HG03442 (cell line): ENCODE measurements around the gene SERPINI1.

Experiments used
- ATAC-seq: cut with Tn5 transposase; IDR thresholded peaks from one replicate; pipeline ENCODE4 v1.9.1; 2021; ENCODE audit warnings: mild to moderate bottlenecking, moderate library complexity; ENCODE audit not compliant: unreplicated experiment

Gene SERPINI1, protein sequence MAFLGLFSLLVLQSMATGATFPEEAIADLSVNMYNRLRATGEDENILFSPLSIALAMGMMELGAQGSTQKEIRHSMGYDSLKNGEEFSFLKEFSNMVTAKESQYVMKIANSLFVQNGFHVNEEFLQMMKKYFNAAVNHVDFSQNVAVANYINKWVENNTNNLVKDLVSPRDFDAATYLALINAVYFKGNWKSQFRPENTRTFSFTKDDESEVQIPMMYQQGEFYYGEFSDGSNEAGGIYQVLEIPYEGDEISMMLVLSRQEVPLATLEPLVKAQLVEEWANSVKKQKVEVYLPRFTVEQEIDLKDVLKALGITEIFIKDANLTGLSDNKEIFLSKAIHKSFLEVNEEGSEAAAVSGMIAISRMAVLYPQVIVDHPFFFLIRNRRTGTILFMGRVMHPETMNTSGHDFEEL

GRCh38 chr3:167735233-167736138 is at the start of gene SERPINI1:
TSS of gene SERPINI1 (plus strand) at chr3:167735721. CDS start at chr3:167789129, 53,408 bp downstream.
- ATAC-seq = peak; percentile 54

GRCh38 chr3:167691366-167691765 is 44.2 kb upstream of the SERPINI1 start:
- ATAC-seq = peak; percentile 100

- no peak for ATAC-seq
Measured at GRCh38 chr3:167694121-167694520, 41.4 kb upstream of the SERPINI1 start.

DNA sequence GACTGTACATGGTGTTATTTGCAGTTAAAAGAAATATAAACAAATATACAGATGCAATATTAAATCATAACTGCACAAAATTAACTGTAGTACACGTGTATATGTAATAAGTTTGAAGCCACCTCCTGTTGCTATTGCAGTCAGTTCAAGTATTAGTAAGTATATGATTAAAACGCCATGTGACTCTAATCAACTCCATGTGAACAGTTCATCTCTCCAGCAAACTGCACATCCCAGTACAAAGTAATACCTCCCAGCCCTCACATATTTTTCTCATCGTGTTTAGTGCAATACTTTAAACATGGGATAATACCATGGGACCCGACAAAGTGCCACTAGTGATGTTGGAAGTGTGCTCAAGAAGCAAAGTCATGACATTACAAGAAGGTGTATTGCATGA is 35.5 kb upstream of the SERPINI1 start:
- ATAC-seq = no peak

- ATAC-seq = no peak
Measured at GRCh38 chr3:167700926-167701325, 34.6 kb upstream of the SERPINI1 start.

- ATAC-seq = no peak
Measured at GRCh38 chr3:167705840-167706239, 29.7 kb upstream of the SERPINI1 start.

DNA sequence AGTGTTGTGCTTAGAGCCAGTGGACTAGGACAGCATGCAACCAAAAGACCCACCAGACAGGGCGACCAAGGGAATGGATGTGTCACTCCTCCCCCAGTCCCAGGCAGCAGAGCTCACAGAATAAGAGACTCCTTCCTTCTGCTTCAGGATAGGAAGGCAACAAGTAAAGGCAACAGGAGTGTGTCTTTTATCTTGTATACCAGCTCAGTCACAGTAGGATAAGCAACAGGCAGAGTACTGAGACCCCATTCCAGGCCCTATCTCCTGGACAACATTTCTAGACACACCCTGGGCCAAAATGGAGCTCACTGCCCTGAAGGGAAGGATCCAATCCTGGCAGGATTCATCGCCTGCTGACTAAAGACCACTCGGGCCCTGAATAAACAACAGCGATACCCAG is 25.8 kb upstream of the SERPINI1 start:
- ATAC-seq = no peak

DNA sequence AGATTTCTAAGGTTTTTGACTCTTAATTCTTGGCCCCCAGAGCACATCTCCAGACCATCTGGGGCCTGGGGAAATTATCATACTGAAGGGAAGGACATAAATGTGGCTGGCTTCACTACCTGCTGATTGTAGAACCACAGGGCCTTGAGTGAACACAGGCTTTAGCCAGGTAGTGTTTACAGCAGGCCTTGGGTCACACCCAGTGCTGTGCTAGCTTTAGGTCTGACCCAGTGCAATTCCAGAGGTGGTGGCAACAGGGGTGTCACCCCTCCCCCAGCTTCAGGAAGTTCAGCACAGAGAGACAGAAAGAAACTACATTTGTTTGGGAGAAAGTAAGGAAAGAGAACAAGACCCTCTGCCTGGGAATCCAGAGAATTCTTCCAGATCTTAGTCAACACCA is 25.0 kb upstream of the SERPINI1 start:
- no peak for ATAC-seq

DNA sequence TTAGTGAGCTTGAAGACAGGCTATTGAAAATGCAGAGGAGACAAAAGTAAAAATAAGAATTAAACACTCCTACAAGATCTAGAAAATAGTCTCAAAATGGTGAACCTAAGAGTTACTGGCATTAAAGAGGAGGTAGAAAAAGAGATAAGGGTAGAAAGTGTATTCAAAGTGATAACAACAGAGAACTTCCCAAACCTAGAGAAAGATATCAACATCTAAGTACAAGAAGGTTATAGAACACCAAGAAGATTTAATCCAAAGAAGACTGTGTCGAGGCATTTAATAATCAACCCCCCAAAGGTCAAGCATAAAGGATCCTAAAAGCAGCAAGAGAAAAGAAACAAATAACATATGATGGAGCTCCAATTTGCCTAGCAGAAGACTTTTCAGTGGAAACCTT is 24.1 kb upstream of the SERPINI1 start:
- ATAC-seq = no peak

DNA sequence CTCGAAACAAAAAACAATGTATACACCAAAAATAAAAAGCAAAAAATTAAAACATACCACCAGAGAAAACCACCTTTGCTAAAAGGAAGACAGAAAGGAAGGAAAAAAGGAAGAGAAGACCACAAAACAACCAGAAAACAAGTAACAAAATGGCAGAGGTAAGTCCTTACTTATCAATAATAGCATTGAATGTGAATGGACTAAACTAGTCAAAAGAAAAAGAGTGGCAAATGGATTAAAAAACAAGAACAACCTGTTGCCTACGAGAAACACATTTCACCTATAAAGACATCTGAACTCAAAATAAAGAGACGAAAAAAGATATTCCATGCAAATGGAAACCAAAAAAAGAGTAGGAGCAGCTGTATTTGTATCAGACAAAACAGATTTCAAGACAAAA is 23.1 kb upstream of the SERPINI1 start:
- no peak for ATAC-seq

DNA sequence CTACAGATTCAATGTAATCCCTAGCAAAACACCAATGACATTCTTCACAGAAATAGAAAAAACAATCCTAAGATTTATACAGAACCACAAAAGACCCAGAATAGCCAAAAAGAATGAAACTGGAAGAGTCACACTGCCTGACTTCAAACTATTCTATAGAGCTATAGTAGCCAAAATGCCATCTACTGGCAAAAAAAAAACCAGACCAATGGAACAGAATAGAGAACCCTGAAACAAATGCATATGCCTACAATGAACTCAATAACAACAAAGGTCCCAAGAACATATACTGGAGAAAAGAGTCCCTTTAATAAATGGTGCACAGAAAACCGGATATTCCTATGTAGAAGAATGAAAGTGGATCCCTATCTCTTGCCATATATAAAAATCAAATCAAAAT is 20.6 kb upstream of the SERPINI1 start:
- ATAC-seq = no peak

DNA sequence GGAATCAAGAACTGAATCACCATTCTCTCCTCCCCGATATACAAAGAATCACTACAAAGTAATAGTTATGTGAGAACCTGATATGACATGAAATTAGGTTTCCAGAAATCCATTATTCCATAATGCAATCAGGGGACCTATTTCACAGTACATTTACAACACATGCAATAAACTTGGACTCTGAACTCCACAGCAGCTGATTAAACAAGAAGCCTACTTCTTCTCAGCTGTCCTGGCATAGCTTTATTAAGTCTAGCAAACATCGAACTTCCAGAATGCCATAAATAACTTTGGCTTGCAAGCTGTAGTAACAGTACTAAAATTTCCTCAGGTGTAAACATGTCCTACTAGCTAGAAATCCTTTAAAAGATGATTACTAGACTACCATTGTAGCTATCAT is 18.6 kb upstream of the SERPINI1 start:
- no peak for ATAC-seq

DNA sequence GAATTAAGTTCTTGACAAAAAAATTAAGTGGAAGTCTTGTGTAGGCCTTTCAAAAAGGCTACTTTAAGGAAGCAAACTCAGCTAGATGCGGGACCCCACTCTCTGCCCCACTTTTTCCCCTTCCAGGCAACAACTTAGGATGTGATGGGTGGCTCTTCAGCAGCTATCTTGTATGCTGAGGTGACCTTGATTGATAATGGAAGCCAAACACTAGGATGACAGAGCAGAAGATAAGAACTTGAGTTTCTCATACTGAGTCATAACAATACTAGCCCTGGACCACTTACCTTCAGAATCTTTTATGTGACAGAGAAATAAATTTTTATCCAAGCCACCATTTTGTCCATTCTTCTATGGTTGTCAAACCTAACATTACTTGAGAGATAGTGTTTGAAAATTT is 16.9 kb upstream of the SERPINI1 start:
- ATAC-seq = no peak

DNA sequence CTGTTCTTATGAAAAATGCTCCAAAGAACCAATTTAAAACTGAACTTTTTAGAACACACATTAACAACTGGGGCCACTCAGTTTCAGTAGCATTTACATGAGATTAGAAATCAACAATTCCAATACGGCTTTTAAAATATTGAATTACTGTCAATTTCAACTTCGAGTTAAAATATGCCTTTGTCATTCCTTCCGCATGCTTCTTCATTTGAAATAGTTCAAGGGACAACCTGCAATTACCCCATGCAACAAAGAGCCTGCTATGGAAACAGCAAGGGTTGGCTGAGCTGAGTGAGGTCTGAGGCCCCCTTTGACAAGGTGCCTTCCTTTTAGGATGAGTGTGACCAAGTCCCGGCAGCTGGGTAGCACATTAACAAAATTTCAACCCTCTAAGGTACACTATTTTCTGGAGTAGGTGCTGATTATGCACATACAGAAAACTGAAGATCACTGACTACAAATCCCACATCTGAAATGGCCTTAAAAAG is 12.5 kb upstream of the SERPINI1 start:
- ATAC-seq = no peak

- ATAC-seq = no peak
Measured at GRCh38 chr3:167723872-167724271, 11.6 kb upstream of the SERPINI1 start.

GRCh38 chr3:167728176-167728575 is 7.3 kb upstream of the SERPINI1 start:
- no peak for ATAC-seq

DNA sequence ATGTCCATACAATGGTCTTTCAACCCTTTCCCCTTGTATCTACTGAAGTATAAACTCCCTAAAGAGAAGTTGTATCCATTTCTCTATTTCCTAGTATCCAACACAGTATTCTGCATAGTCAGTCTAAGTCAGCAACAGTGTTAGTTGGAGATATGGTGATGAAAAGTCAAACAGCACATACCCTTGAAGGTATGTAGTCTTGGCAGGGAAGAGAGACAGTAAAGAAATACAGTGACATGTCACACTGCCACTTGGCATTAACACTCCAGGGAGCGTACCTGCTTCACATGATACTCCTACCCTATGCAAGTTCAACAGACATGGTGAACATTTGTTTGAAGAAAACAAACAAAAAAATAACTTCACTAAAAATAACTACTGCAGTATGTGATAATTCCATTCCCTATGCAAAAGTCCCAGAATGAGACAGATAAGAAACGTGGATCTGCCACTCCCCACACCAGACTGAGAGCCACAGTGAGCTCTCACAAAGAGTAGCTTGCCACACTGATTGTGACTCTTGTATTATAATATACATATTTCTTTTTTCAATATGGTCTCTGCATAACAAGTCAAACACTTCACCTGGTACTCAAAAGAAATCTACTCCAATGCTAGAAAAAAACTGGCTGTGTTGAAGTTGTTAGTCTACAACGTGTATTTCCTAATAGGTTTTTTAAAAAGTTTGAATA is 6.7 kb upstream of the SERPINI1 start:
- no peak for ATAC-seq

GRCh38 chr3:167729591-167729990 is 5.9 kb upstream of the SERPINI1 start:
- ATAC-seq = no peak

GRCh38 chr3:167731393-167731792 is 4.1 kb upstream of the SERPINI1 start:
- no peak for ATAC-seq

DNA sequence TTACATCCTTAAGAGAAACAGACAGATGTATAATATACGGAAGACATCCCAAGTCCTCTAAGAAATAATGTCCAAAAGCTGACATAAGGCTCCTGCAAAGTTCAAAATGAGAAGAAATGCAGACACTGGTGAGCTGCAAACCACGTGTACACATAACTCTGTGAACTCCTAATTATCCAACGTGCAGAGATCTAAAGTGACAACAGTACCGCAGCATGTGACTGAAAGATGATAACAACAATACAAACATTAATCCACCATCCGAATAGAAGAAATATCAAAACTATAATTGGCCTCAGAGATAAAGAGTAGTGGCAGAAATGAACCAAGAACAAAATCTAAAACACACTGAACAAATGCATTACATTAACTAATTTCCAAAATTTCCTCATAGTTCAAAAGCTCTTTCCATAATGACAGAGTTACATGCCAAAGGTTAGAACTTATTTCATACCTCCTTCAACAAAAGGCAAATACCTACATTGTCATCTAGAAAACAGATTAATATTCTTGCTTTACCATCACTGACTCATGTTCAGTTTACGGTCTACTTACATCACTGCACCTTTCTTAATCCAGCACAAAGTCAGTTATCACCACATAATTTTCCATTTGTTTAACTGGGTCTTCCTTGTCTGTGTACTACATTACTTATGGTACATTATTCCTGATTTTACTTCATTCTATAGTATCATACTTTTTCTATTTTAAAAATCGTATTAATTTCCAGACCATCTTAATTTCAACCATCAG is 3.0 kb upstream of the SERPINI1 start:
- ATAC-seq = no peak
